CD4-positive, alpha-beta T cell (primary cell): Measurements from ENCODE around the gene RAB3GAP1. TPM values are rescaled to one million over a fixed set of nuclear protein-coding genes. Genes with fewer than 3 reads are reported as not detected.
"Not testable (repeated sequence)": the region's sequence is repeated elsewhere in the genome, so short reads cannot be mapped to it uniquely, and the experiment has no call there.

Experiments
- ATAC-seq: fragments of 200-7000 bp; cut with Tn5 transposase; one replicate; pipeline ENCODE4 v1.10.0; 2022; ENCODE audit warnings: mild to moderate bottlenecking; ENCODE audit not compliant: poor library complexity
- CTCF ChIA-PET: fragments of 350-600 bp; sonication (Branson Sonifier 250); formaldehyde crosslinking; loops from one replicate; lab custom pipeline; 2021; ENCODE audit warnings: antibody characterized with exemption, inconsistent platforms; lab: Charles Lee
- POLR2A ChIA-PET: fragments of 350-600 bp; sonication (Branson Sonifier 250); formaldehyde crosslinking; loops from one replicate; lab custom pipeline; 2021; ENCODE audit warnings: antibody characterized with exemption, inconsistent platforms; lab: Charles Lee
- DNase-seq, 14 experiments: peaks; one replicate each; pipeline ENCODE4 v3.0.0-alpha.2; 2013 to 2020; ENCODE audit warnings: mixed read lengths in 2 of 14
- H3K27ac ChIP-seq, 2 donors: one replicate each; pipeline versions ENCODE4 v1.5.1 to v1.7.0; 2013; ENCODE audit warnings: low read length in 2 of 2, low read depth in 1 of 2, mild to moderate bottlenecking in 1 of 2
- H3K27me3 ChIP-seq, 2 experiments: 1 replicate in 1 of 2; 2 replicates in 1 of 2; pipeline versions ENCODE4 v1.6.1 to v1.7.0; 2013; ENCODE audit warnings: low read length in 2 of 2, control low read depth in 1 of 2, mild to moderate bottlenecking in 1 of 2, moderate library complexity in 1 of 2; ENCODE audit not compliant: insufficient read depth in 2 of 2, control insufficient read depth in 1 of 2
- H3K36me3 ChIP-seq: one replicate; pipeline ENCODE4 v1.6.1; 2013; ENCODE audit warnings: low read length, control low read depth; ENCODE audit not compliant: insufficient read depth
- H3K4me1 ChIP-seq: one replicate; pipeline ENCODE4 v1.6.1; 2013; ENCODE audit warnings: low read length, control low read depth; ENCODE audit not compliant: insufficient read depth
- H3K4me3 ChIP-seq: one replicate; pipeline ENCODE4 v1.5.1; 2013; ENCODE audit warnings: mild to moderate bottlenecking, low read length, moderate library complexity
- H3K9me3 ChIP-seq, 2 experiments: 1 replicate in 1 of 2; 2 replicates in 1 of 2; pipeline versions ENCODE4 v1.6.1 to v1.7.0; 2013; ENCODE audit warnings: low read length in 2 of 2, mild to moderate bottlenecking in 2 of 2, control low read depth in 1 of 2, moderate library complexity in 1 of 2; ENCODE audit not compliant: control insufficient read depth in 1 of 2, insufficient read depth in 1 of 2
- H3K27ac Mint-ChIP-seq: one replicate; pipeline ENCODE4 v1.8.0; 2020; ENCODE audit warnings: mixed read lengths
- H3K27me3 Mint-ChIP-seq: one replicate; pipeline ENCODE4 v1.8.0; 2021; ENCODE audit warnings: mixed read lengths
- H3K36me3 Mint-ChIP-seq: one replicate; pipeline ENCODE4 v1.8.0; 2021; ENCODE audit warnings: low read depth, mixed read lengths
- H3K4me1 Mint-ChIP-seq: one replicate; pipeline ENCODE4 v1.8.0; 2021; ENCODE audit warnings: low read depth, mixed read lengths
- H3K4me3 Mint-ChIP-seq: one replicate; pipeline ENCODE4 v1.8.0; 2020; ENCODE audit warnings: mild to moderate bottlenecking, mixed read lengths
- H3K9me3 Mint-ChIP-seq: one replicate; pipeline ENCODE4 v1.8.0; 2020; ENCODE audit warnings: mixed read lengths
- CTCF ChIP-seq: fragments of 200-600 bp; IDR thresholded peaks from one replicate; pipeline ENCODE4 v1.8.0; 2022; ENCODE audit warnings: antibody characterized with exemption, mild to moderate bottlenecking
- intact Hi-C, 2 experiments: fragments of 100-400 bp; cut with DNase I in 1 of 2; cut with micrococcal nuclease in 1 of 2; formaldehyde crosslinking; loops; one replicate each; pipeline versions ENCODE4 v1.15.1 to v1.9.0; 2023 to 2025; cut with DNase I, micrococcal nuclease
- total RNA-seq, 174 experiments: library from RNA in 2 of 174; stranded (reverse) in 2 of 174; gene quantifications; one replicate each; pipeline ENCODE4 v1.2.3 and lab custom pipeline; 2021 to 2026

RAB3GAP1 gene
- total RNA-seq, 2 experiments from 2014 or later, result 35.9 to 37.0 TPM

DNA sequence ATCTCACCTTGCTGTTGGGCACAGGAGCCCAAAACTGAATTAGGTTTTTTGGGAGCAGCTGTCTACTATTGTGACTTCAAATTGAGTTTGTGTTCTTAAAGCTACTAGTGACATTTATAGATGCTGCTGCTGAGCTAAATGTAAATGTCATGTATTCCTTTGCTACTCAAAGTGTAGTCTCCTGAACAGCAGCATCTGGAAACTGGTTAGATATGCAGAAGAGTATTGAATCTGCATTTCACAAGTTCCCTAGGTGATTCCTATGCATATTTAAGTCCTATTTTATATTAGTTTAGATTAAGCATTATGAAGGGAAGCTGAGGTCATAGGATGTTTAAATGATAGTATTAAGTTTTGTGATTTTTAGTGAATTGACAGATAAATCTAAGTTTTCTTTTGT is 67.5 kb downstream of the RAB3GAP1 start:
- peaks cover 38% of the 10 kb centered on the region for H3K36me3 ChIP-seq
- intact Hi-C loops, result no loop called here
- Mint-ChIP-seq H3K4me1 (peaks cover 11% of the 10 kb centered on the region), H3K36me3 (peaks cover 70% of the 10 kb centered on the region), H3K27me3 (no peaks in the 10 kb centered on the region), H3K9me3 (no peaks in the 10 kb centered on the region), H3K4me3 (no peak overlapping the region), H3K27ac (peak overlapping the region; percentile 30)
- no peaks in the 10 kb centered on the region for H3K9me3 ChIP-seq
- H3K4me1 ChIP-seq, result no peaks in the 10 kb centered on the region
- DNase-seq, result no peak
- POLR2A ChIA-PET, result no interaction called here
- H3K4me3 ChIP-seq, result no peak overlapping the region
- H3K27me3 ChIP-seq, result no peaks in the 10 kb centered on the region
- H3K27ac ChIP-seq, result no peak overlapping the region
- CTCF ChIA-PET, result interaction anchor here (0.7 kb wide), 1 partner anchor 9 kb away, joined by 3 read pairs; no protein-coding TSS in a partner anchor
- no peak for ATAC-seq
- no peak for TF ChIP-seq CTCF

GRCh38 chr2:135121016-135121657 is 69.0 kb downstream of the RAB3GAP1 start:
- no peak for DNase-seq
- ChIA-PET CTCF (no interaction called here), POLR2A (no interaction called here)
- H3K4me3 Mint-ChIP-seq, result no peak overlapping the region
- H3K36me3 ChIP-seq, result peaks cover 32% of the 10 kb centered on the region
- H3K27me3 ChIP-seq, result no peaks in the 10 kb centered on the region
- no peaks in the 10 kb centered on the region for H3K9me3 Mint-ChIP-seq
- no peaks in the 10 kb centered on the region for H3K4me1 ChIP-seq
- H3K27ac ChIP-seq, result no peak overlapping the region
- H3K9me3 ChIP-seq, result no peaks in the 10 kb centered on the region
- H3K27ac Mint-ChIP-seq, result no peak overlapping the region
- no peak for TF ChIP-seq CTCF
- H3K4me1 Mint-ChIP-seq, result peaks cover 11% of the 10 kb centered on the region
- H3K27me3 Mint-ChIP-seq, result no peaks in the 10 kb centered on the region
- no peak for ATAC-seq
- no peak overlapping the region for H3K4me3 ChIP-seq
- intact Hi-C loops, result no loop called here
- H3K36me3 Mint-ChIP-seq, result peaks cover 74% of the 10 kb centered on the region

- H3K9me3 Mint-ChIP-seq, H3K27me3 Mint-ChIP-seq, H3K27me3 ChIP-seq, CTCF ChIA-PET, H3K4me1 ChIP-seq, H3K27ac ChIP-seq, H3K27ac Mint-ChIP-seq, DNase-seq, ATAC-seq, H3K9me3 ChIP-seq, intact Hi-C loops, H3K4me3 ChIP-seq, H3K4me3 Mint-ChIP-seq, POLR2A ChIA-PET: not testable (repeated sequence)
- H3K36me3 Mint-ChIP-seq, result peaks cover 79% of the 10 kb centered on the region
- peaks cover 11% of the 10 kb centered on the region for H3K4me1 Mint-ChIP-seq
- peaks cover 37% of the 10 kb centered on the region for H3K36me3 ChIP-seq
Measured at GRCh38 chr2:135121658-135122039, 69.6 kb downstream of the RAB3GAP1 start.
